Ishikawa (cell line): ENCODE results near the gene ELOVL6.

Source experiments
- CEBPB ChIP-seq: IDR thresholded peaks from 2 replicates; pipeline ENCODE4 v1.6.1; 2012
- CREB1 ChIP-seq: IDR thresholded peaks from 2 replicates; pipeline ENCODE4 v1.6.1; 2012; ENCODE audit warnings: low read depth
- EGR1 ChIP-seq: IDR thresholded peaks from 2 replicates; pipeline ENCODE4 v1.6.1; 2012
- EP300 ChIP-seq: IDR thresholded peaks from 2 replicates; pipeline ENCODE4 v1.6.1; 2012; ENCODE audit warnings: borderline replicate concordance
- FOXM1 ChIP-seq: IDR thresholded peaks from 2 replicates; pipeline ENCODE4 v1.6.1; 2012; ENCODE audit warnings: low read depth, borderline replicate concordance
- NFIC ChIP-seq: IDR thresholded peaks from 2 replicates; pipeline ENCODE4 v1.6.1; 2012
- RAD21 ChIP-seq: IDR thresholded peaks from 2 replicates; pipeline ENCODE4 v1.6.1; 2012; ENCODE audit warnings: low read depth
- TAF1 ChIP-seq: IDR thresholded peaks from 2 replicates; pipeline ENCODE4 v1.6.1; 2012; ENCODE audit warnings: low read depth, mild to moderate bottlenecking
- TCF12 ChIP-seq: IDR thresholded peaks from 2 replicates; pipeline ENCODE4 v1.6.1; 2012; ENCODE audit warnings: low read depth
- TEAD4 ChIP-seq: IDR thresholded peaks from 2 replicates; pipeline ENCODE4 v1.6.1; 2012
- USF1 ChIP-seq: IDR thresholded peaks from 2 replicates; pipeline ENCODE4 v1.6.1; 2012
- YY1 ChIP-seq: IDR thresholded peaks from 2 replicates; pipeline ENCODE4 v1.6.1; 2012; ENCODE audit warnings: low read depth
- ZBTB7A ChIP-seq: IDR thresholded peaks from 2 replicates; pipeline ENCODE4 v1.6.1; 2012; ENCODE audit warnings: low read depth
- TF ChIP-seq, protein P1 (sequence below): IDR thresholded peaks from 2 replicates; pipeline ENCODE4 v1.6.1; 2012; ENCODE audit warnings: low read depth, mild to moderate bottlenecking
- TF ChIP-seq, protein P2 (sequence below): IDR thresholded peaks from 2 replicates; pipeline ENCODE4 v1.6.1; 2012

The ELOVL6 gene

GRCh38 chr4:110003401-110004187, 194.8 kb downstream of the ELOVL6 start:
- TF ChIP-seq CEBPB (no peak), EP300 (no peak), ZBTB7A (no peak), TEAD4 (no peak), TAF1 (no peak), TCF12 (no peak), USF1 (no peak), CREB1 (no peak), YY1 (no peak)
- TF ChIP-seq, protein P1, sequence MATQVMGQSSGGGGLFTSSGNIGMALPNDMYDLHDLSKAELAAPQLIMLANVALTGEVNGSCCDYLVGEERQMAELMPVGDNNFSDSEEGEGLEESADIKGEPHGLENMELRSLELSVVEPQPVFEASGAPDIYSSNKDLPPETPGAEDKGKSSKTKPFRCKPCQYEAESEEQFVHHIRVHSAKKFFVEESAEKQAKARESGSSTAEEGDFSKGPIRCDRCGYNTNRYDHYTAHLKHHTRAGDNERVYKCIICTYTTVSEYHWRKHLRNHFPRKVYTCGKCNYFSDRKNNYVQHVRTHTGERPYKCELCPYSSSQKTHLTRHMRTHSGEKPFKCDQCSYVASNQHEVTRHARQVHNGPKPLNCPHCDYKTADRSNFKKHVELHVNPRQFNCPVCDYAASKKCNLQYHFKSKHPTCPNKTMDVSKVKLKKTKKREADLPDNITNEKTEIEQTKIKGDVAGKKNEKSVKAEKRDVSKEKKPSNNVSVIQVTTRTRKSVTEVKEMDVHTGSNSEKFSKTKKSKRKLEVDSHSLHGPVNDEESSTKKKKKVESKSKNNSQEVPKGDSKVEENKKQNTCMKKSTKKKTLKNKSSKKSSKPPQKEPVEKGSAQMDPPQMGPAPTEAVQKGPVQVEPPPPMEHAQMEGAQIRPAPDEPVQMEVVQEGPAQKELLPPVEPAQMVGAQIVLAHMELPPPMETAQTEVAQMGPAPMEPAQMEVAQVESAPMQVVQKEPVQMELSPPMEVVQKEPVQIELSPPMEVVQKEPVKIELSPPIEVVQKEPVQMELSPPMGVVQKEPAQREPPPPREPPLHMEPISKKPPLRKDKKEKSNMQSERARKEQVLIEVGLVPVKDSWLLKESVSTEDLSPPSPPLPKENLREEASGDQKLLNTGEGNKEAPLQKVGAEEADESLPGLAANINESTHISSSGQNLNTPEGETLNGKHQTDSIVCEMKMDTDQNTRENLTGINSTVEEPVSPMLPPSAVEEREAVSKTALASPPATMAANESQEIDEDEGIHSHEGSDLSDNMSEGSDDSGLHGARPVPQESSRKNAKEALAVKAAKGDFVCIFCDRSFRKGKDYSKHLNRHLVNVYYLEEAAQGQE: no peak

GRCh38 chr4:110002326-110002725, 196.1 kb downstream of the ELOVL6 start:
- no peak for TF ChIP-seq CEBPB
- no peak for TF ChIP-seq NFIC
- TF ChIP-seq FOXM1: no peak
- TF ChIP-seq EGR1: no peak
- TF ChIP-seq EP300: no peak
- no peak for TF ChIP-seq TAF1
- no peak for TF ChIP-seq TCF12
- no peak for TF ChIP-seq YY1
- TF ChIP-seq TEAD4: no peak
- TF ChIP-seq RAD21: no peak
- TF ChIP-seq, protein P1: no peak
- no peak for TF ChIP-seq ZBTB7A
- no peak for TF ChIP-seq USF1
- TF ChIP-seq, protein P2, sequence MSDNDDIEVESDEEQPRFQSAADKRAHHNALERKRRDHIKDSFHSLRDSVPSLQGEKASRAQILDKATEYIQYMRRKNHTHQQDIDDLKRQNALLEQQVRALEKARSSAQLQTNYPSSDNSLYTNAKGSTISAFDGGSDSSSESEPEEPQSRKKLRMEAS: no peak
- TF ChIP-seq CREB1: no peak

DNA sequence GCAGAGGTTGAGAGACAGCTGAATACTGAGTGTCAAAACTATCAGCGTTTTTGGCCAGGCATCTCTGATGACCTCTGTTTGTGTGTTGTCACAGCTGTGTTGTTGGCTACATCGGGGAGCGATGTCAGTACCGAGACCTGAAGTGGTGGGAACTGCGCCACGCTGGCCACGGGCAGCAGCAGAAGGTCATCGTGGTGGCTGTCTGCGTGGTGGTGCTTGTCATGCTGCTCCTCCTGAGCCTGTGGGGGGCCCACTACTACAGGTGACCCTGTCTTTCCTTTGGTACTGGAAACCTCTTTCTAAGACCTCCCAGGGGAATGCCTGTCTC, 198.9 kb downstream of the ELOVL6 start:
- no peak for TF ChIP-seq ZBTB7A
- TF ChIP-seq CREB1: no peak
- TF ChIP-seq TEAD4: no peak
- no peak for TF ChIP-seq YY1
- TF ChIP-seq FOXM1: no peak
- TF ChIP-seq, protein P2: no peak
- no peak for TF ChIP-seq EGR1
- TF ChIP-seq CEBPB: no peak
- TF ChIP-seq USF1: no peak
- TF ChIP-seq RAD21: no peak

GRCh38 chr4:109998867-109999584, 199.4 kb downstream of the ELOVL6 start:
- no peak for TF ChIP-seq CREB1
- peak; percentile 68 for TF ChIP-seq RAD21

GRCh38 chr4:109996526-109996925, 201.9 kb downstream of the ELOVL6 start:
- TF ChIP-seq EGR1 (no peak), FOXM1 (no peak), CREB1 (no peak), CEBPB (no peak), EP300 (no peak), NFIC (no peak), ZBTB7A (no peak), USF1 (no peak), TCF12 (no peak), TAF1 (no peak)
- TF ChIP-seq, protein P2: no peak
